ELF-1 (cell line): ENCODE data around the gene HSPB7.
A peak's percentile ranks its signal among the peaks of the same experiment; 100 is the strongest.
"Not testable (repeated sequence)": the region's sequence is repeated elsewhere in the genome, so short reads cannot be mapped to it uniquely, and the experiment has no call there.

ENCODE experiments used
- DNase-seq: peaks from one replicate; pipeline ENCODE4 v3.0.0-alpha.2; 2016; ENCODE audit warnings: low read depth, low spot score

HSPB7 gene

DNA sequence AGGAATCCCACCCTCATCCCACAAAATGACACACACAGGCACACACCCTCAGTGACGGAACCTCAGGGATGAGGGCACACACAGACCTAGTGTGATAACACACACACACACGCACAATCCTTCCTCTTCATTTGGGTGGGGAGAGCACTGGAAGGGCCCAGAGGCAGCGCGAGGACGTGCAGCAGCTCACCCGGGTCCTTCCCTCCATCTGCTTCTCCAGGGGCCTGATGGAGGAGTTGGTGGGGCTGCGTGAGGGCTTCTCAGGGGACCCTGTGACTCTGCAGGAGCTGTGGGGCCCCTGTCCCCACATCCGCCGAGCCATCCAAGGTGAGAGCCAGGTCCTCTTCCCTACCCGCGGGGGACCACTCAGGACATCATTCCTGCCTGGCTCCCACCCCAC, 4.5 kb upstream of the HSPB7 start:
- DNase-seq, result no peak

DNA sequence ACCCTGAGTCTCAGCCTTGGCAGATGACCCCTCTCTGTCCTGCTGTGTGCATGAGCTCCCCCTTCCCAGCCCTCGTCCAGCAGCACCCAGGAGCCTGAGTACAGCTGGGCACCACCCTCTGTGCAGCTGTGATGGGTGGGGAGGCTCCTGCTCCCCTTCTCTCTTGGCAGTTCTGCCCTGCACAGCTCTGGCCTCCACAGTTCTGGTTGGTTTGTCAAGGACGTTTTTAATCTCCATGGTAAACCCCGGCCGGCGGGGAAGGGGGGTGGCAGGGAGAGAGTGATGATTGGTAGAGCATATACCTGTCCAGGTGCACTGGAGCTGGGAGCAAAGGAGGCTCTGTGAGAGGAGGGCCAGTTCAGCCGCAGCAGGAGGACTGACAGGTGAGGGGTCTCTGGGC, 3.8 kb upstream of the HSPB7 start, which contains the start of gene CLCNKA:
CLCNKA (plus strand) TSS at position 356 of the 400 bp plus-strand sequence. CDS start 584 bp downstream, outside the sequence.
- no peak for DNase-seq

DNA sequence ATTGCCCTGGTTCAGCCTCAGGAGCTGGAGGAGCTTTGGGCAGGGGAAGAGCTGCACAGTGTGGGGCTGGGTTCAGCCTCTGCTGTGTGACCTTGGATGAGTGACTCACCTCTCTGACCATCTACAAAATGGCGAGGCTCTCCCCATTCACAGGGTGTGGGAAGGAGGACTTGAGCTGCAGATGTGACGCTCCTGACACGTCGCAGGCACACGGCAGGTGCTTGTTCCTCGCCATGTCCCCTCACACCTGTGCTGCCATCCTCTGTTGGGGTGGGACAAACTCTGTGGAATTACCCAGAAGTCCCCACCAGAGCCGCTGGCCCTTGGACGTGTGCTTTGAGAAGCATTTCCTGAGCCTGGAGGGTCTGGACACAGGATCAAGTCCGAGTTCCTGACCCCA, 3.0 kb upstream of the HSPB7 start:
- not testable (repeated sequence) for DNase-seq

DNA sequence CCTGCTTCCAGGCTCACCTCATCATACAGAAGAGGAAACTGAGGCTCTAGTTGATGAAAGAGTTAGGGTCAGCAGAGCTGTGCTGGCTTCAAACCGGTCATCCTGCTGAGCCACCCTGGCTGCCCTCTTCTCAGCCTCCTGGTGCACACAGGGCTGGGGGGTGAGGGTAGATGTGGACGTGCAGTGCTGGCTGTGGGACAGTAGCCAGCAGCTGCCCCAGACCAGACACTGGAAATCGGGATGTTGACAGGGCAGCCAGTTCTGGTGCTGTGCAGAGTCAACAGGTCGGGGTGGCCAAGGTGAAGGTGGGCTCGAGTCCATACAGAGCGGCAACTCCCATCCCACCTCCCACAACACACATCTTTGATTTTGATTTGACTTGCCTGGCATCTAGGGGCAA, 2.5 kb upstream of the HSPB7 start:
- no peak for DNase-seq

DNA sequence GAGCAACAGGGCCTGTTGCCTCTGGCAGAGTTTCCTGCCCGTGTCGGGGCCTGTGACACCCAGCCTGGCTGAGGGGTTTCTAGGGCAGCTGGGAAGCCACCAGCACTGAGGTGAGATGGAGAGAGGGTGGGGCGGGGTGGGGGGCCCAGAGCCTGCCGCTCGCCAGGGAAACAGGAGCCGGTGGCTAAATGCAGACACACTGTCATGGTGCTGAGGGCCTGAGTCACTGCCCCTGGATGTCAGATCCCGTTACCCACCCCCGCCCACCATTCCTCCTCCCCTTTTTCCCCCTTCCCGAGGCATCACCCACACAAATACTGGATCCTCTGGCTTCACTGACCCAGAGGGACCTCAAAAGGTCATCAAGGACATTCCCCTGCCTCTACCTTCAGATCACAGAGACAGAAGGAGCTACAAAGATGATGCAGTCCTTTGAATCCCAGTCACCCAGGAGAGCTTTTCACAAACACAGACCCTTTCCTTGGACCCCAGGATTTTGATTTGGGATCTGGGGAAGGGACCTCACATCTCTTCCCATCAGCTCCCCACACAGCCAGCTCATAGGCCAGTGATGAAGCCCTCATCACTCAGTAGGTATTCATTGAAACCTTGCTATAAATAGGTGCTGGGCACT, 1.9 kb upstream of the HSPB7 start:
- no peak for DNase-seq

DNA sequence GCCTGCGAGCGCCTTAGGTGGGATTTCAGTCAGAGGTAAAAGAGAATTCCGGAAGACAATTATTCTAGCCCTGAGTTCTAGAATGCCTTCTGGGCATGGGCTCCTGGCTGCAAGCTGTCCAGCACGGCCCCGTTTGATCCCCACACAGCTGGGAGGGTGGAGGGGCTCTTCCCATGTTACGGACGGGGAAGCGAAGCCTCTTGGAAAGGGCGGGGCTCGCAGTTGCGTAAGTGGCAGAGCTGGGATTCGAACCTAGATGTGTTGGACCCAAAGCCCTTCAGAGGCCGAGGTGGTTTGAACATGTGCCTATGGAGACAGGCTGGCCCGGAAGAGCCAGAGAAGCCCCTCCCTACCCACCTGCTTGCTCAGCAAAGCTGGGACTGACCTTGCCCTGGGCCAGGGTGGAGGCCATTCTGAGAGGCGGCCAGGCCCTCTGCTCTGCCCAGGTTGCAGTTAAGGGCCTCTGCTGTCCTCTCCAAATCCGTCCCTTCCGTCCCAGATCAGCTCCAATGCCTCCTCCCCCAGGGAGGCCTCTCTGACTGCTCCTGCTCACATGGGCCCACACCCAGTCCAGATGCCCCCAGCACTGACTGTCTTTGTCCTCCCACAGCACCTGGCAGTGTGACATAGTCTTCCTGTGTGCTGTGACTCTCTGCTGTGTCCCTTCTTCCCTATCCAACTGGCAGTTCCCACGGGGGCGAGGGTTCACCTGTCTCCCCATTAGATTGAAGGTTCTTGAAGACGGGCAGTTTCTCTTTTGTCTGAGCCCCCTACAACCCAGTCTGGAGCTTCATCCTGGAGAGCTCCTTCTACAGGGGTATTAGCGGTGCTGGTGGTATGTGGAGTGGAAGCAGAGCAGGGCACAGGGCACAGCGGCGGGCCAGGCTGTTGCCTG, 1.2 kb upstream of the HSPB7 start:
- DNase-seq, result peak; percentile 75

DNA sequence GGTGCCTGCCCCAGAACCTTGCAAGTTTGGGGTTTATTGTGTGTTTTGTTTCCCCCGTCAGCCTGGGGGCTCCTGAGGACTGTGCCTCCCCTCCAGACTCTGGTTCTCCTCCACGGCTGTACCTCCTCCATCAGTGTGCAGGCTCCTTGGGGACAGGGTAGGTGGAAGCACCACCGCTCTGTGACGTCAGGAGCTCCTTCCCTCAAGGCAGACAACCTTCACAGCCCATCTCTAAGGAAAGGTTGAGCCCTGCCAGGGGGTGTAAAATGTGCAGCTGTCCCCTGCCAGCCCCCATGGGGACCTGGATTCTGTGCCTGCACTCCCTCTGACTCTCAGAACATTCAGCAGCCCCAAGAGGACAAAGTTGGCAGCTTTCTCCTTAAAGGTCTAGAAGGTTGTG, 465 bp upstream of the HSPB7 start:
- DNase-seq, result no peak

DNA sequence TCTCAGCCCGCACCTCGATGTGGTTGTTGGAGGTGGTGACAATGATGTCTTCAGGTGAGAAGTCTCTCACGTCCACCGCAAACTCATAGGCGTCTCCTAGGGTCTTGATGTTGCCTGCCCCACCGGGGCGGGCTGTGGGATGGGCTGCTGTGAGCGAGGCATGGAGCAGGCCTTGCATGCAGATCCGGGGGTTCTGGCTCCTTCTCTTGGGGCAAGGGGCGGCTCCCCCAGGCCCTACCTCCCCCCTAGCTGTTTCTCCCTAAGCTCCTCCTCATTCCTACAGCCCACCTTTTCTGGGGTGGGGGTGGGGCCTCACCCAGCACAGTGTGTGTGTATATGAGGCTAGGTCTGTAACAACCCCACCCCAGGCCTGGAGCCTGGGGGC, 775 bp downstream of the HSPB7 start:
- no peak for DNase-seq

DNA sequence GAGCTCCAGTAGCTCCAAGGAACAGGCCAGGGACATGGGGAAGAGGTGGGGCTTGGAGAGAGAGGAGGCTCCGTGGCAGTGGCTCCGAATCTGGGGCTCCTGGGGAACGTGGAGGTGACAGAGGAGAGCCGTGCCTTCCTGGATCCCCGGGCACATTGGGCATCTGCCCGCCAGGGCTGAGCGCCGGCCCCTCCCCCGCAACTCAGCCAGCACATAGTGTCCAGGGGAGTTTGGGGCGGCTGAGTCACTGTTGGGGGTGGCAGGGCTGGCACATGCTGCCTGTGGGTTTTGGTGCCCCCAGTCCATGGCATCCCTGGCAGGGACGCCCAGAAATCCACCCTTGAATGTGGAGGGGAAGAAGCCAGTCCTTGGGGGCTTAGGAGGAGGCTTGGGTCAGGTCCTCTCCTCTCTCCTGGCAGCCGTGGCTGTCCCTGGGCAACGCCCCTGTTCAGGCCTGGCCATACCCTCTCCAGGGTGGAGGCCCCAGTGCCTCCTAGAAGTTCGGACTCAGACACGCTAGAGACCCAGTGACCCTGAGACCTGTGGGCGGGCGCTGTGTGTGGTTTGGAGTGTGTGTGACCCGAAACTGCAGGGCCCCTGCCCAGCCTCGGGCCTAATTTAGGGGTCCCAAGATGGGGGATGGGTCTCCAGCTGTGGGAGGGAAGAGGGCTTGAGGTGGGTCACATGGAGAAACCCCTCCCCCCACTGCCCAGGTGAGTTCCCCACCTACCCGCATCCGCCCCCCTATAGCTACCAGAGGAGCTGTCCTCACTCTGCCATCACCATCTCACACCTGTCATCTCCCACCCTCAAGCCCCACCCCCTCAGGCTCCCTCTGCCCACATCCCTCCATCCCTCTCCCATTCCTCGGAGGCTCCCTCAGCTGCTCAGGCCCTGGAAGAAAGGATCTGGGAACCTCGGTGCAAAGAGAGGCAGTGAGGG, 1.6 kb downstream of the HSPB7 start:
- DNase-seq, result no peak

DNA sequence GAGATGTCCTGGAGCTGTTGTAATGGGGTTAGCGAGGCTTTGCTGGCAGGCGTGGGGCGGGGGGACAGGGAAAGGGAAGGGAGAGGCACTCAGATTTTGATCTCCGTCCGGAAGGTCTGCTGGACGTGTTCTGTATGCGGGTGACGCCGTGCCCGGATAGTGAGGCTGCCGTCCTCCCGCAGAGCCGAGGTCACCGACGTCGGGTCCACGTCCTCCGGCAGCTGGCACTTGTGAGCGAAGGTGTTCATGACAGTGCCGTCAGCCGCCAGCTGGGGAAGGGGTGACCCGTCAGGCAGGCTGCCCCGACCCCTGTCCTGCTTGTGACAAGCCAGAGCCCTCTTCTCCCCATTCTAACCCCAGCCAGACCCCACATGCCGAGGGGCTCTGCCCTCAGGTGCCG, 2.4 kb downstream of the HSPB7 start:
- DNase-seq, result no peak

DNA sequence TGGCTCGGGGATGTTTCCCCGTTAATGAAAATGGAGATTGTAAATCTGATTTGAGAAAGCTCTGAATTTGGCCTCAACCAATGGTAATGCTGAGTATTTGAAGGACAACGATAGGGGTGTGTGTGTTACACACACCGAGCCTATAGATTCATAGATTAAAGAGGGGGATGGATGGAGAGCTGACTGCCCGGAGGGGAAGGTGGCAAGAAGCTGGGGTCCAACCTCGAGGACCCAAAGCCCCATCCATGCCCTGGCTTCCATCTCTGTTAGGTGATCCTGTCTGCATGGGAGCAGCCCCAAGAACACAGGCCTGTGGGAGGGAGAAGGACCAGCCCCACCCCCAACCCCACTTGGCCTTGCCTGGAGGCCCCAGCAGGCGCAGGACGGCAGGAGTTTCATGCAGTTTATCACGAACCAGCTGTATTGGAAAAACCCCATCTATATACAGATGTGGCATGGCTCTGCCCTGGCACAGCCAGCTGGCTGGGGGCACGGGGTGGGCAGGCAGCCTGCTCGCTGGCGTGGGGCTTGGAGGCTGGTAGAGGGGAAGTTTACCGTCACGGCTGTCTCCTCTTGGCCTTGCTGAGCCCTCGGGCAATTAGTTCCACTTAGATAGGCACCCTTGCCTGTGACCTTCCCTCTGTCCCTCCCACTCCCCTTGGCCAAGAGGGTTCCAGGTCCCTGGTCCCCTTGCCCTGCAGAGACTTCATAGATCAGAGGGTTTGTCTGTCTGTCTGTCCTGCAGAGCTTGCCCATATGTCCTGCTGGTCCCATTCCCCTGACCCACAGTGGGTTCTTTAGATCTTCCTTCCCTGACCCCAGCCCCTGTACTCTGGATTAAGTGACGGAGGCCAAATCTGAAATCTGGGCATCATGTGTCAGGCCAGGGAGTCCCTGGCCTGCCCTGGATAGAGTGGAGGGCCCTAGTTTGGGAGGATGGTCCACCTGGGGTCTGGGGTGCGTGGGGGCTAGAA, 3.0 kb downstream of the HSPB7 start:
- no peak for DNase-seq

DNA sequence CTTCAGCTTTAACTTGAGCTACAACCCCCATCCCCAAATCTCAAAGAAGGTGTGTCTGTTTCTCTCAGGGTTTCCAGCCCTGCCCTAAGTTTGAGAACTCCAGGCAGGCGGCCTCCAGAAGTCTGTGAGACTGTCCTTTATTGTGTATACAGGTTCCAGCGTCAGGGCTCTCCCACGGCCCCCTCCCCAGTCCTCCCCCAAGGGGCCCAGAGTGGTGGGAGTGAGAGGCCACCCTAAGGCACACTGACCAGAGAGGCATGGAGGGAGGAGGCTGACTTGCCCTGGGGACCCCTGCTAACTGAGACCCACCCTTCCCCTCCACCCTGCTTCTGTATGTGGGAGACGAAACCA, 4.0 kb downstream of the HSPB7 start:
- DNase-seq, result no peak

DNA sequence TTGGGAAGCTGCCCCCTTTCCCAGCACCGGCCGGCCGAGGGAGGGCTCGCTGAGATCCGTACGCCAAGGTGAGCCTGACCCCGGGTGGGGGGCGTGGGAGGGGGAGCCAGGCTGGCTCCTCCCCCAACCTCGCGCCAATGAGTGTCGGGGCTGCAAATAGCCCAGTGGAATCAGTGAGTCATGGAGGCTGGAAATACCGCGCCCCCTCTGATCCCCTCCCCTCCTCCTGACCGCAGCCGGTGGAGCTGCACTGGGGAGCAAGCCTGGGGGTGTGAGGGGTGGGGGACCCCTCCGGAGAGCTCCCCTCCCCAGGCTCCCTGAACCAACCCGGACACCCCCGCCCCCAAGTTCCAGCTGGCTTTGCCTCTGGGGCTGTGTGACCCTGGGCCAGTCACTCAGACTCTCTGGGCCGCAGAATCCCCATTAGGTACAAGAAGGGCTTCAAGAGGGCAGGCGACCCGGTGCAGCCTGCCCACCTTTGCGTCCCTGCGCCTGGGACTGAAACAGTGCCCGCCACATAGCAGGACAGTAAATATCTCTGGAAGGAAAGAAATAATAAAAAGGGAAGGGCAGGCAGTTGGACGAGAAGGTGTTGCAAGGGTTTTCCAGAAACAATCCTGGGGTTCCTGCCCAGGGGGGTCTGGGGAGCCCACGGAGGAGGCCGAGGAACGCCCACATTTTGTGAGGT, 4.5 kb downstream of the HSPB7 start:
- DNase-seq, result peak; percentile 79

DNA sequence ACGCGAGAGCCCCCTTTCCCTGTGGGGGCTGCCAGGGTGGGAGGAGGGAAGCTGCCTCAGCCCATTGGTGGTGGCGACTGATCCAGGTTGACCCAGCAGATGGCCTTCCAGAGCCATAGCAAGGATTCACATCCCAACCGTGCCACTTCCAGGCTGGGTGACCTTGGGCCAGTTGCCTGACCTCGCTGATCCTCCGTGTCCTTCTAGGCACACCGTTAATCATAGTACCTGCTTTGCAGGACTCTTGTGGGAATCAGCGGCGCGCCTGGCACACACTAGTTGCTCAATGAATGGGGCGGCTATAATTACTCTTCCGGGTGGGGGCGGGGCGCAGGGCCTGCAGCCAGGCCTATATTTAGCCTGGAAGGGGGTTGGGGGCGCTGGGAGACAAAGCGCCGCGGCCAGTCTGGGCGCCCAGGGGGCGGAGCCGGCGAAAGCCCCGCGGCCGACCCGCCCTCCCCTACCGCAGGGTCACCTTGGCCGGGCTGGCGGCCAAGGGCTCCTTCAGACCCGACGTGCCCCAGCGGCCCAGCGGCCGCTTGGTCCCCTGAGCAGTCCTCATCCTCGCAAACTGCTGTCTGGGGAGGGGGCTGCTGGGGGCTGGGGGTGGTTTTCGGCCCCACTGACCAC, 5.1 kb downstream of the HSPB7 start:
- peak; percentile 85 for DNase-seq

DNA sequence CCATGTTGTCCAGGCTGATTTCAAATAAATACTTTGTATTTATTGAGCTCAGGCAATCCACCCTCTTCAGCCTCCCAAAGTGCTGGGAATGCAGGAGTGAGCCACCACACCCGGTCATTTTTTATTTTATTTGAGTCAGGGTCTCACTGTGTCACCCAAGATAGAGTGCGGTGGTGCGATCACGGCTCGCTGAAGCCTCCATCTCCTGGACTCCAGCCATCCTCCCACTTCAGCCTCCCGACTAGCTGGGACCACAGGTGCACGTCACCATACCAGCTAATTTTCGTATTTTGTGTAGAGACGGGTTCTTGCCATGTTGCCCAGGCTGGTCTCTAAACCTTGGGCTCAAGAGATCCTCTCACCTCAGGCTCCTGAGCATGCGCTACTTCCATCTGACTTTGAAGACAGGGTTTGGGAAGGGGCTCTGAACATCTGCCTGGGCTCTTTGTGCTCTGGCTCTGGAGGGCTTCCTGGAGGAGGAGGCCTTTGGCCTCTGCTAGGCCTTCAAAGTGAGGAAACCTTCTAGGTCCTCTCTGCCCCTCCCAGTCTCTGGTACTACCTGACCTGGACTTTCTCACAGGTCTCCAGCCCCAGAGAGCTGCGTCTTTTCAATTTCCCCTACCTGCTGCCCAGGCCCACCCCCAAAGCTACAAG, 5.8 kb downstream of the HSPB7 start:
- DNase-seq, result no peak

DNA sequence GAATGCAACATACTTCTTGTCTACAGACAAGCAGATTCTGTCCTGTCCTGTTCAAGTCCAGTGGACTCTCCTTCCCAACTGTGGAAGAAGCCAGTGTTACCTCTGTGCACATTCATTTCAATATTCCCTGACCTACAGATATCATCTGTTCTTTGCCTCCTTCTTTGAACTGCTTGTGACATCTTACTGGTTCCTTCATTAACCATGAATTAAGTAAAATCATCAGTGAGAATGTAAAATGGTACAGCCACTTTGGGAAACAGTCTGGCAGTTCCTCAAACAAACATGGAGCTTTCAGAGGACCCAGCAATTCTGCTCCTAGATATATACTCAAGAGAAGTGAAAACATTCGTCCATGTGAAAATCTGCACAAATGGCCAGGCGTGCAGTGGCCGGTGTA, 7.0 kb downstream of the HSPB7 start:
- no peak for DNase-seq

DNA sequence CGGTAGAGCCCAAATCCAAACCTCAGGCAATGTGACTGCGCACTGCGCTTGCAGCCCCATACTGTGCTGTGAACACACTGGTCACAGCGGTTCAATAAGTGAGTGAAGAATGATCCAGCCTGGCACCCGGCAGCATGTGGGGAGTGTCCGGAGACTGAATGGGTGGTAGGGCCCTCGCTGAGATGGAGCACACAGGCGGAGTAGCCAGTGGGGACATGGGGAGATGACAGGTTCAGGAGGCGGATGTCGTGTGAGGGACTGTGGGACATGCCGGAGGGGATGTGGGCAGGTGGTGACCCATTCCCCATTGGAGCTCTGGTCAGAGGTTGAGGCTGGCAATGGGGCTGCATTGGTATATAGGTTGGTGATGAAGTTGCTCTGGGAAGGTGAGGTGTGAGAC, 8.2 kb downstream of the HSPB7 start:
- DNase-seq, result no peak

DNA sequence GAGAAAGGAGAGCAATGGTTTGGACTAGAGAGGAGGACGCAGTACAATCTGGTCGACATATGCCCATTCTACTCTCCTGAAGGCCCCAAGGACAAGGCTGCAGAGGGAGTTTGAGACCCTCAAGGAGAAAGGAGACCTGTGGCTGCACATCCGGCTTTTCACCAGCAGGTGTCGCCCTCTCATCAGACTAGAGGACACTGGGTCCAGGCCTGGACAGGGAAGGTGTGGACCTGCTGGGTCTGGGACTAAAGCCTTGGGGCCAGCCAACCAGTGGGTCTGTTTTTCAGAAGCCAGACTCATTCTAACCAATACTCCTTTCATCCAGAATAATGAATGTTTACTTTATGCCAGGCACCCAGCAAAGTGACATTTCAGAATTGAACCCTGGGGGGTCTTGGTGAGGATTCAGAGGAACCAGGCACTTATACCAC, 8.8 kb downstream of the HSPB7 start:
- DNase-seq, result peak; percentile 92

DNA sequence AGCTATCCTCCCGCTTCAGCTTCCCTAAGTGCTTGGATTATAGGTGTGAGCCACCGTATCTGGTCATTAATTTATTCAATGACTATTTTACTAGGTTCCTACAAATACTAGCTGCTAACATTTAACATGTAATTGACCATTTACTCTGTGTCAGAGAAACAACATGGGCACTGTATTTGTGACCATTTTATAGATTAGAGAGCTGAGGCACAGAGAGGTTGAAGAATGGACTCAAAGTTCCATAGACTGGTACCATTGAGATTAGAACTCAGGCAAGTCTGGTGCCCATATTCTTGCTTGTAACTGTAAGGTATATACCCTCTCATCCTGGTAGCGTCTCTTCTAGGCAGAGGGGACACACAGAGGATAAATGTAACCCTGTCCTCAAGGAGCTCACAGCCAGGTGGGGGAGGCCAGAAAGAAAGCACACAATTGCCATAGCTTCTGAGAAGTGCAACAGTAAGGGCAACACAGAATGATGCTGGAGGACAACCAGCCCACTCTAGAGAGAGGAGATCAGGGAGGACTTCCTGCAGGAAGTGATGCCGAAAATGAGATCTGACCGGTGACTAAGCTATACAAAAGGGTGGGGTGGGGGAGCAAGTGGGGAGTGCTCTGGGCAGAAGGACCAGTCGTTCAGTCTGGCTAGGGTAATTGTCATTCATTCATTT, 10.0 kb downstream of the HSPB7 start:
- no peak for DNase-seq
